HEK293 (cell line): ENCODE measurements around the gene MALRD1.

ENCODE experiments used
- YY2 ChIP-seq: fragments of 450-650 bp; formaldehyde crosslinking; IDR thresholded peaks from 2 replicates; pipeline ENCODE4 v1.5.1; 2016; ENCODE audit warnings: missing biosample characterization, missing genetic modification characterization
- TF ChIP-seq, protein P1 (sequence below): fragments of 450-650 bp; formaldehyde crosslinking; IDR thresholded peaks from 2 replicates; pipeline ENCODE4 v1.5.1; 2016; ENCODE audit warnings: missing biosample characterization, missing genetic modification characterization

- no peak for TF ChIP-seq YY2
- TF ChIP-seq, protein P1, sequence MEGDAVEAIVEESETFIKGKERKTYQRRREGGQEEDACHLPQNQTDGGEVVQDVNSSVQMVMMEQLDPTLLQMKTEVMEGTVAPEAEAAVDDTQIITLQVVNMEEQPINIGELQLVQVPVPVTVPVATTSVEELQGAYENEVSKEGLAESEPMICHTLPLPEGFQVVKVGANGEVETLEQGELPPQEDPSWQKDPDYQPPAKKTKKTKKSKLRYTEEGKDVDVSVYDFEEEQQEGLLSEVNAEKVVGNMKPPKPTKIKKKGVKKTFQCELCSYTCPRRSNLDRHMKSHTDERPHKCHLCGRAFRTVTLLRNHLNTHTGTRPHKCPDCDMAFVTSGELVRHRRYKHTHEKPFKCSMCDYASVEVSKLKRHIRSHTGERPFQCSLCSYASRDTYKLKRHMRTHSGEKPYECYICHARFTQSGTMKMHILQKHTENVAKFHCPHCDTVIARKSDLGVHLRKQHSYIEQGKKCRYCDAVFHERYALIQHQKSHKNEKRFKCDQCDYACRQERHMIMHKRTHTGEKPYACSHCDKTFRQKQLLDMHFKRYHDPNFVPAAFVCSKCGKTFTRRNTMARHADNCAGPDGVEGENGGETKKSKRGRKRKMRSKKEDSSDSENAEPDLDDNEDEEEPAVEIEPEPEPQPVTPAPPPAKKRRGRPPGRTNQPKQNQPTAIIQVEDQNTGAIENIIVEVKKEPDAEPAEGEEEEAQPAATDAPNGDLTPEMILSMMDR (tag by site-specific recombination), result no peak
Measured at GRCh38 chr10:19426034-19426433, 377.4 kb downstream of the MALRD1 start.
